H1 (cell line): ENCODE results near the gene C20orf141. TPM values are rescaled to one million over a fixed set of nuclear protein-coding genes. Genes with fewer than 3 reads are reported as not detected.
A peak's percentile ranks its signal among the peaks of the same experiment; 100 is the strongest.

Experiments used
- BACH1 ChIP-seq: IDR thresholded peaks from 2 replicates; pipeline ENCODE4 v1.6.1; 2012; ENCODE audit warnings: low read length, improper control_type of control experiment
- CBX8 ChIP-seq: fragments of 300-800, 300-1000 bp; sonication (generic); IDR thresholded peaks from 2 replicates; pipeline ENCODE4 v1.7.1; 2016; ENCODE audit warnings: low read depth, low read length, borderline replicate concordance
- CEBPB ChIP-seq: IDR thresholded peaks from 2 replicates; pipeline ENCODE4 v1.6.1; 2012; ENCODE audit warnings: low read depth, low read length
- CTCF ChIP-seq, 3 experiments: IDR thresholded peaks; 1 replicate in 2 of 3; 2 replicates in 1 of 3; pipeline versions ENCODE4 v1.5.1 to v1.6.1; 2011; ENCODE audit warnings: low read length in 3 of 3, mild to moderate bottlenecking in 3 of 3, inconsistent platforms in 2 of 3, low read depth in 1 of 3, moderate library complexity in 1 of 3; ENCODE audit not compliant: insufficient read depth in 1 of 3; ENCODE audit errors: control extremely low read depth in 1 of 3
- EGR1 ChIP-seq: IDR thresholded peaks from 2 replicates; pipeline ENCODE4 v1.6.1; 2011; ENCODE audit warnings: low read depth, low read length, borderline replicate concordance
- EZH2 ChIP-seq: fragments of 200-600 bp; sonication (generic); IDR thresholded peaks from 2 replicates; pipeline ENCODE4 v1.7.1; 2012; ENCODE audit warnings: low read depth, mild to moderate bottlenecking, moderate library complexity, low read length, inconsistent platforms; ENCODE audit not compliant: severe bottlenecking
- FOSL1 ChIP-seq: IDR thresholded peaks from 2 replicates; pipeline ENCODE4 v1.6.1; 2011; ENCODE audit warnings: mild to moderate bottlenecking, low read depth, low read length, moderate library complexity; ENCODE audit not compliant: insufficient read depth
- GABPA ChIP-seq: IDR thresholded peaks from 2 replicates; pipeline ENCODE4 v1.6.1; 2011; ENCODE audit warnings: mild to moderate bottlenecking, low read length, moderate library complexity, borderline replicate concordance; ENCODE audit not compliant: insufficient read depth
- JUN ChIP-seq: IDR thresholded peaks from 2 replicates; pipeline ENCODE4 v1.6.1; 2011; ENCODE audit warnings: low read depth, mild to moderate bottlenecking, improper control_type of control experiment, low read length
- KDM1A ChIP-seq: fragments of 200-600, 300-600 bp; sonication (generic); IDR thresholded peaks from 2 replicates; pipeline ENCODE4 v1.7.1; 2016; ENCODE audit warnings: mild to moderate bottlenecking, low read length, borderline replicate concordance
- KDM5A ChIP-seq: fragments of 200-600 bp; IDR thresholded peaks from 2 replicates; pipeline ENCODE4 v1.7.1; 2012; ENCODE audit warnings: mild to moderate bottlenecking, low read length, inconsistent platforms, mixed read lengths
- MAFK ChIP-seq: IDR thresholded peaks from 2 replicates; pipeline ENCODE4 v1.6.1; 2012; ENCODE audit warnings: low read depth, mild to moderate bottlenecking, improper control_type of control experiment, low read length
- POLR2AphosphoS5 ChIP-seq: IDR thresholded peaks from 2 replicates; pipeline ENCODE4 v1.6.1; 2011; ENCODE audit warnings: low read depth, low read length
- RAD21 ChIP-seq, 2 experiments: IDR thresholded peaks in 1 of 2; conservative IDR thresholded peaks in 1 of 2; 2 replicates each; pipeline ENCODE4 v1.6.1; 2011; ENCODE audit warnings: low read depth in 2 of 2, low read length in 2 of 2, improper control_type of control experiment in 1 of 2, inconsistent platforms in 1 of 2, mild to moderate bottlenecking in 1 of 2, moderate library complexity in 1 of 2
- RXRA ChIP-seq: IDR thresholded peaks from 2 replicates; pipeline ENCODE4 v1.6.1; 2011; ENCODE audit warnings: low read depth, mild to moderate bottlenecking, low read length, moderate library complexity; ENCODE audit not compliant: insufficient read depth
- SIN3A ChIP-seq, 2 experiments: IDR thresholded peaks in 1 of 2; conservative IDR thresholded peaks in 1 of 2; 2 replicates each; pipeline ENCODE4 v1.6.1; 2011 to 2012; ENCODE audit warnings: low read length in 2 of 2, improper control_type of control experiment in 1 of 2, low read depth in 1 of 2, mild to moderate bottlenecking in 1 of 2
- SIX5 ChIP-seq: IDR thresholded peaks from 2 replicates; pipeline ENCODE4 v1.6.1; 2011; ENCODE audit warnings: mild to moderate bottlenecking, low read depth, low read length
- SP2 ChIP-seq: IDR thresholded peaks from 2 replicates; pipeline ENCODE4 v1.6.1; 2012; ENCODE audit warnings: mild to moderate bottlenecking, low read length, inconsistent platforms
- TAF1 ChIP-seq: IDR thresholded peaks from 2 replicates; pipeline ENCODE4 v1.6.1; 2011; ENCODE audit warnings: mild to moderate bottlenecking, low read depth, low read length
- TCF12 ChIP-seq: IDR thresholded peaks from 2 replicates; pipeline ENCODE4 v1.6.1; 2011; ENCODE audit warnings: low read depth, mild to moderate bottlenecking, low read length
- TEAD4 ChIP-seq: IDR thresholded peaks from 2 replicates; pipeline ENCODE4 v1.6.1; 2012; ENCODE audit warnings: low read depth, low read length, inconsistent platforms, mixed read lengths
- polyA plus RNA-seq, 7 experiments: library from polyadenylated mRNA; depleted of rRNA in 3 of 7; stranded (reverse) in 5 of 7; unstranded in 2 of 7; fragments of >200 nt in 5 of 7; fragments of 200-250 nt in 2 of 7; gene quantifications; 1 replicate in 5 of 7; 2 replicates in 1 of 7; 4 replicates in 1 of 7; pipeline versions ENCODE4 v1.2.1 to v1.2.3, GENCODE V29; 2011 to 2013; ENCODE audit warnings: missing spikeins in 2 of 7, mixed read lengths in 2 of 7
- total RNA-seq: library from RNA; stranded (reverse); fragmentation: NEBNext Ultra II Directional; extraction: Animal tissue kit (Norgen Biotek cat#: 25700); gene quantifications from 2 replicates; pipeline ENCODE4 v1.2.1, GENCODE V29; 2021

C20orf141 gene
- total and polyA plus RNA-seq, 2 of the 8 experiments (the other 6 are each of a cell fraction or from before 2014, with no cell fraction given): not detected

- TF ChIP-seq CBX8 (no peak), KDM1A (no peak), BACH1 (no peak), TCF12 (no peak), RXRA (no peak), POLR2AphosphoS5 (no peak), FOSL1 (no peak), EGR1 (no peak), SIN3A (conservative IDR thresholded peaks at IDR 0.05 in 1 of 2, IDR thresholded peaks at IDR 0.05 in 1 of 2; ENCODE audit: low read depth in 1 of 2, low read length in 2 of 2) (0 out of 4 replicates have a peak, but pooled peaks of 1 of the 2 experiments have one; percentile 22), RAD21 (IDR thresholded peaks at IDR 0.05 in 1 of 2, conservative IDR thresholded peaks at IDR 0.05 in 1 of 2; ENCODE audit: low read depth in 2 of 2, low read length in 2 of 2) (peak in 1 of 2 experiments; percentile 28; a peak in 1 of 4 replicates), CEBPB (no peak), EZH2 (peak; percentile 30), JUN (no peak), MAFK (no peak), TAF1 (0 out of 2 replicates have a peak, but pooled peaks have one; percentile 25), GABPA (peak; percentile 50; the same call in 1 of the 2 replicates), SP2 (no peak), TEAD4 (no peak), CTCF (IDR thresholded peaks at IDR 0.05; ENCODE audit: control extremely low read depth in 1 of 3, insufficient read depth in 1 of 3, low read depth in 1 of 3, low read length in 3 of 3) (peak in 1 of 3 experiments; percentile 20; a peak in 1 of 4 replicates), KDM5A (no peak), SIX5 (no peak)
Observed at GRCh38 chr20:2800521-2801285, 14.1 kb upstream of the C20orf141 start, which contains the start of gene CPXM1 (continued).
